Frontal cortex (tissue), 4 donors: ENCODE measurements around the gene PYDC1. TPM values are rescaled to one million over a fixed set of nuclear protein-coding genes. Genes with fewer than 3 reads are reported as not detected.
A peak's percentile ranks its signal among the peaks of the same experiment; 100 is the strongest.
"Not testable (repeated sequence)": the region's sequence is repeated elsewhere in the genome, so short reads cannot be mapped to it uniquely, and the experiment has no call there.

Source experiments
- DNase-seq, 2 donors: peaks; one replicate each; pipeline ENCODE4 v3.0.0; 2012; ENCODE audit warnings: low spot score in 2 of 2
- FAIRE-seq: peaks from 2 replicates; lab custom pipeline; 2012; peaks lifted over from hg19 to GRCh38; lab: Jason Lieb, UNC
- small RNA-seq: library from RNA; depleted of rRNA; stranded (forward); fragments of <200 nt; gene quantifications from one replicate; pipeline ENCODE3, GENCODE V24; 2014
- total RNA-seq: library from RNA; depleted of rRNA; stranded (reverse); fragments of >200 nt; gene quantifications from one replicate; pipeline ENCODE4 v1.2.3, GENCODE V29; 2014
- donor health status: control.
- donor health status: control.
- donor health status: control.

PYDC1 gene
- total RNA-seq, 1 donor from 2014 or later = 0.41 TPM

DNA sequence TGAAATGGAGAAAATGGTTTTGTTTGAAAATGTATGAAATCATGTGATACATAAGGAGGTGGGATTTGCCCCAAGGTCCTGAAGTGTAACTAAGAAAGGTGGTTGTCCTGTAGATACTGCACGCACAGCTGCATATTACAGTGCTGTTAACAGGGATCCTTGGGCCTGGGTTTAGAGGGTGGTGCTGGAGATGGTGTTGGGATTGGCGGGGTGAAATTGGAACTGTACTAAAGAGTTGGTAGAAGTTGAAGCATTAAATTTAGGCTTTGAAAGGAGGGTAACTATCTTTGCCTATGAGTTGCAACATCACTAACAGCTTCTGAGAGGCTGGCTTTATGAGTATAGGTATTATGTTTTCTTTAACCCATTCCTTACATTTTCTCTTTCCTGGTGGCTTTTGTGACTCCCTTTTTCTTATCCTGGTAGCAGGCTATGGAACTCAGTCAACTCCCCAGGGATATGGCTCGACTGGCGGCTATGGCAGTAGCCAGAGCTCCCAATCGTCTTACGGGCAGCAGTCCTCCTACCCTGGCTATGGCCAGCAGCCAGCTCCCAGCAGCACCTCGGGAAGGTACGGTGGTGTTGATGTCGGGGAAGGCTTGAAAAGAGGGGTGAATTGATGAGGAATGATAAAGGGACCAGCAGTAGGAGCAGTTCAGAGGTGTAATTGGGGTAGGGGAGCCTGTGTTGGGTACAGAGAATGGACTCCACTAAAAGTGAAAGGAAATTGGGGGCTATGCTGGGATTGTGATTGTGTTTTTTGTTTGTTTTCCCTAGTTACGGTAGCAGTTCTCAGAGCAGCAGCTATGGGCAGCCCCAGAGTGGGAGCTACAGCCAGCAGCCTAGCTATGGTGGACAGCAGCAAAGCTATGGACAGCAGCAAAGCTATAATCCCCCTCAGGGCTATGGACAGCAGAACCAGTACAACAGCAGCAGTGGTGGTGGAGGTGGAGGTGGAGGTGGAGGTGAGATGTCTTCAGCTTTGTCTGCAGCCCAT lies 33.2 kb downstream of the PYDC1 start:
- no peak for FAIRE-seq
- no peak for DNase-seq

DNA sequence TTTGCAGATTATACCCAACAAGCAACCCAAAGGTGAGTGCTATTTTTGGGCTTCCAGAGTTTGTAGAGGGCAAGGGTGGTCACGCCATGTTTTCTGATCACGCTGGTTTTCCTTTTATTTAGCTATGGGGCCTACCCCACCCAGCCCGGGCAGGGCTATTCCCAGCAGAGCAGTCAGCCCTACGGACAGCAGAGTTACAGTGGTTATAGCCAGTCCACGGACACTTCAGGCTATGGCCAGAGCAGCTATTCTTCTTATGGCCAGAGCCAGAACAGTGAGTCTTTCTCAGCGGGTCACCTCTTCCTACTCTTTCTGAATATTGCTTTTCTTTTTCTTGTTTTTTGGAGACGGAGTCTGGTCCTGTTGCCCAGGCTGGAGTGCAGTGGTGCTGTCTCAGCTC lies 34.5 kb downstream of the PYDC1 start:
- no peak for FAIRE-seq
- DNase-seq = no peak

DNA sequence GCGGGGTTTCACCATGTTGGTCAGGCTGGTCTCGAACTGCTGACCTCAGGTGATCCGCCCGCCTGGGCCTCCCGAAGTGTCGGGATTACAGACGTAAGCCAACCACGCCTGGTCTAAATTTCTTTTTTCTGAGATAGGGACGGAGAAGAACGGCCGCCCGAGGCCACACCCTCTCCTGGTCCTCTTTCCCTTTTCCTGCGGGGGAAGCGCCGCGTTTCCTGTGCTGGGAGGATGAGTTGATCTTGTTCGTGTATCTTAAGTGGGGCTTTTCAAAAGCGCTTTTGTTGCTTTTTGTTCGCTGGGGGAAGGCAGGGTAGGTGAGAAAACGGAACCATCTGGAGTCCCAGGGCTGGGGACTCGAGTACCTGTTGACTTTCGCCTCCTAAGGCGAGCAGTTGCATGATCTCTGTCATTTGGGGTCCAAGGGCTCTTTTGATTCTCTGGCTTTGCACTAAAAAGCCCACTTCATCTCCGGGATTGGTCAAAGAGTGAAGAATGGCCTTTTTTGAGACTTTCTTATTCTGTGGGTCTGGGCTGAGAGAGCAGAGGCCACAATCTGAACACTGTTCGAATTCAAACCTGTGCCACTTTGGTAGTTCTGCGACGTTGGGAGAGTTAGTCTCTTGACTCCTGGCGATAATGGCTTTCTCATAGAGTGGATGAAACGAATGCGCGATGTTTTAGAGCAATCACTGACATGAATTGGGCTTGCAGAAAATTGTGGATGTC lies 35.7 kb downstream of the PYDC1 start:
- FAIRE-seq (no peak), DNase-seq (no peak)

DNA sequence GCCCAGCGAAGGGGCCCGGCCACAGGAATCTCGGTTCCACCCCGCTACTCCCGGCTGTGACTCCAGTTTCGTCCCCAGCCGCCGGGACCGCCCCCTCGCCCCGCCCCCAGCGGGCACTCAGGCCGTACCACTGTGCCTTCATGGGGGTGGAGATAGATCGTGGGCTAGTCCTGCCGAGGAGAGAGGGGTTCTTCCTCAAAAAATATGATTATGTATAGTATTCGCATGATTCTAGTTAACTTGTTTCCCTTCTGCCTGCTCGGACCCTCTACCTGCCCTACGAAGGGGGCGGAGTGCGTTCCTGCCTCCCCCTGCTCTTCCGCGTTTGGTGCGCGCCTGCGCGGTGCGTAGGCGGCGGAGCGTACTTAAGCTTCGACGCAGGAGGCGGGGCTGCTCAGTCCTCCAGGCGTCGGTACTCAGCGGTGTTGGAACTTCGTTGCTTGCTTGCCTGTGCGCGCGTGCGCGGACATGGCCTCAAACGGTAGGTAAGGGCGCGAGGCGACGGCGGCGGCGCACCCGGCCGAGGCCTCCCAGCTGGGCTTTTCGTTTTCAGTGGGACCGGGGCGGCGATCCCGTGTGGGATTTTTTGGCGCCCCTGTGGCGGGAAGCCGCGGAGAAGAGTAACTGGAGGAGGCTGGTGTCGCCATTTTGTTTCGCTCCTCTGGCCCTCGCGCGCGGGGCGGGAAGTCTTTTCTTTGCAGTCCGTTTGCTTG lies 37.0 kb downstream of the PYDC1 start, which contains the start of gene FUS:
Gene FUS (plus strand): TSS at position 393 of the 713 bp plus-strand sequence. CDS start 76 bp downstream, at position 469.
- no peak for FAIRE-seq

DNA sequence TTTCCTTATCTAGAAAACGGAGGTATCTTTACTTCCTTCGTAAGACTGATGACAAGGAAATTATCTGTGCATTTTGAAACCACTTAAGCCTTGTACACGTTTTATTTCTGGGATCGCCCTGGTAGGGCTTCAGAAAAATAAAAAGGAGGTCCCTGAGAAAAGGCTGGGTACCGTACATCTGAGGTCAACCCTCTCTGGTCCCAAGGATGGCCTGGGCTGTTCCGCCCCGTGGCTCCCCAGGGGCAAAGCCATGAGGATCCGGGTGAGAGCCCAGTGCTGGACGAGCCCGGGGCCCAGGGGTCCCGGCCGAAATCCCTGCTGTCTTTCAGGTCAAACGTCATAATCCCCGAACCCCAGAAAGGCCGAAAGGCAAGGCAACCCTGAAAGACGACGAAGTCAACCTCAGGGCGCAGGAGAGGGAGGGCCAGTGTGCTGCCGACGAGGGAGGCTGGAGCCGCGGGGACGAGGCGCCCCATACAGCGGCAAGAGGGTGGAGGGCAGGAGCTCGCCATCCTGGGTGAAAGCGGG lies 37.7 kb downstream of the PYDC1 start:
- no peak for DNase-seq
- no peak for FAIRE-seq

More for the DNA sequence above, 37.0 kb downstream of the PYDC1 start, which contains the start of gene FUS:
- peak; percentile 95 to 96 for DNase-seq

DNA sequence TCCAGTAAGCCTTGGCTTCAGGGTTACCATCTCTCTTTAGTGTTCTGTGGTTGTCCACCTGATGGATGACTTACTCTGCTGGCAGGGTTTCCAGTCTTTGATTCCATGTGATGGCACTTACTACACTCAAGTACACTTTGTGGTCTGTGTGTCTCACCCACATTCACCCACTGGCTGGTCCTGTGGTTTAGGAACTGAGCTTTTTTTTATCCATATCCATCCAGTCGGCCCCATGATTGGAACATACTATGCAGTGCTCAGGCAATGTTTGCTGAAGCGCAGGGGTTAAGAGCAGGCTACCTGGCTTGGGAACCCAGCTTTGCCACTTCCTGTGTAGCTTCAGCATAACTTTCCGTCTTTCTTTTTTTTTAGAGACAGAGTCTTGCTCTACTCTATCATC lies 39.8 kb downstream of the PYDC1 start:
- DNase-seq = no peak
- FAIRE-seq = no peak

DNA sequence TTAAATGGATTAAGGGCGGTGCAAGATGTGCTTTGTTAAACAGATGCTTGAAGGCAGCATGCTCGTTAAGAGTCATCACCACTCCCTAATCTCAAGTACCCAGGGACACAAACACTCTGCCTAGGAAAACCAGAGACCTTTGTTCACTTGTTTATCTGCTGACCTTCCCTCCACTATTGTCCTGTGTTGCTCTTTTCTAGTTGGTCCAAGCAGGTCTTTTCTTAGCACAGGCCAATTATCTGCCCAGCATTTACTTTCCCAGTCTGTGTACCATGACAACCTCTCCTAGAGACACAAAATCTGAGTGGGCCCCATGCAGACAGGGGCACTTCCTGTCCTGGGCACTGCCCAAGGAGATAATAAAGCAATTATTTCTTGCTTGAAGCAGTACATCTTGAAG lies 46.9 kb downstream of the PYDC1 start:
- not testable (repeated sequence) for FAIRE-seq, DNase-seq

DNA sequence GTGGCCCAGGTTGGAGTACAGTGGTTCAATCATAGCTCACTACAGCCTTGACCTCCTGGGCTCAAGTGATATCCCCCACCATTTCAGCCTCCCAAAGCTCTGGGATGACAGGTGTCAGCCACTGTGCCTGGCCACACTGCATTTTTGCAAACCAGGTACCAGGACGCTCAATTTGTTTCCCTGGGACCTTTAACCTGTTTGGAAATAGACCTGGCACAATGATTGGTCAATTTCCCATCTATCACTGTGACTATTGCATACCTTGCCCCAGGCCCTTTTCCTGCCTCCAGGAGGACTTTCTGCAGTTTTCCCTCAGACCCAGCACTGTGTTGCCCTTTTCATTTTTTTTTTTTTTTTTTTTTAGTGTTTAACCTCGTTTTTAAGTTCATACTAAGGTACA lies 48.1 kb downstream of the PYDC1 start:
- DNase-seq = no peak
- no peak for FAIRE-seq

DNA sequence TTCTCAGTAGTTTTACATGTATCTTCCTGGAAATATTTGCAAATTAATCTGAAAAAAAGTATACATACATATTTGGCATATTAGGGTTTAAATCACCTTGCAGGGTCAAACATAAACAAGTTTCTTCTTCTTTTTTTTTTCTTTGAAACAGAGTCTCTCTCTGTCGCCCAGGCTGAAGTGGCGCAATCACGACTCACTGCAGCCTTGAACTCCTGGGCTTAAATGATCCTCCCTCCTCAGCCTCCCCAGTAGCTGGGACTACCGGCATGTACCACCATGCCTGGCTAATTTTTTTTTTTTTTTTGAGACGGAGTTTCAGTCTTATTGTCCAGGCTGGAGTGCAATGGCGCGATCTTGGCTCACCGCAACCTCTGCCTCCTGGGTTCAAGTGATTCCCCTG lies 49.6 kb downstream of the PYDC1 start:
- DNase-seq = no peak
- FAIRE-seq = no peak

Small RNA genes lying within 50 kb of the gene (small RNA-seq; reads per million reads assigned to genes)
- gene NDUFA3P6 = not detected

Other genes with a start within 250 kb of the PYDC1 start
- 2.0 TPM for gene HSD3B7, start 231.9 kb downstream of the PYDC1 start, total RNA-seq
- gene STX1B, start 206.5 kb downstream of the PYDC1 start, total RNA-seq = 11.4 TPM
- 13.9 TPM for gene STX4, start 183.6 kb downstream of the PYDC1 start, total RNA-seq
- gene ZNF668, start 142.9 kb downstream of the PYDC1 start, total RNA-seq = 9.0 TPM
- 14.7 TPM for gene ZNF646, start 142.7 kb downstream of the PYDC1 start, total RNA-seq
- gene PRSS53, start 128.2 kb downstream of the PYDC1 start, total RNA-seq = 1.6 TPM
- gene VKORC1, start 122.3 kb downstream of the PYDC1 start, total RNA-seq = 35.9 TPM
- gene BCKDK, start 108.7 kb downstream of the PYDC1 start, total RNA-seq = 11.4 TPM
- gene KAT8, start 99.5 kb downstream of the PYDC1 start, total RNA-seq = 47.7 TPM
- gene PRSS8, start 81.4 kb downstream of the PYDC1 start, total RNA-seq = not detected
- 1.6 TPM for gene PRSS36, start 67.1 kb downstream of the PYDC1 start, total RNA-seq
- gene FUS, start 37.0 kb downstream of the PYDC1 start, total RNA-seq = 36.3 TPM
- gene PYCARD, start 14.4 kb downstream of the PYDC1 start, total RNA-seq = 1.6 TPM
- gene TRIM72, start 3.0 kb downstream of the PYDC1 start, total RNA-seq = 1.2 TPM
- gene ITGAM, start 42.8 kb upstream of the PYDC1 start, total RNA-seq = 2.0 TPM
- 0.41 TPM for gene ITGAX, start 138.0 kb upstream of the PYDC1 start, total RNA-seq
- not detected for gene ITGAD, start 176.2 kb upstream of the PYDC1 start, total RNA-seq
- not detected for gene COX6A2, start 211.2 kb upstream of the PYDC1 start, total RNA-seq
- gene ZNF843, start 225.7 kb upstream of the PYDC1 start, total RNA-seq = 0.41 TPM
- gene ARMC5, start 242.4 kb upstream of the PYDC1 start, total RNA-seq = 10.6 TPM